G401.6 (cell line): ENCODE data around the gene HAAO.

ENCODE experiments used
- FAIRE-seq: peaks from 2 replicates; lab custom pipeline; 2012; peaks lifted over from hg19 to GRCh38; lab: Jason Lieb, UNC

HAAO gene

GRCh38 chr2:42792087-42792582 is 248 bp downstream of the HAAO start:
- no peak for FAIRE-seq

- FAIRE-seq: no peak
These were observed 777 bp downstream of the HAAO start for GRCh38 chr2:42791606-42792005.

- FAIRE-seq: no peak
These were observed 2.6 kb downstream of the HAAO start for GRCh38 chr2:42789751-42790150.

GRCh38 chr2:42788882-42789281 is 3.5 kb downstream of the HAAO start:
- no peak for FAIRE-seq

- no peak for FAIRE-seq
These were observed 3.9 kb downstream of the HAAO start for GRCh38 chr2:42788478-42788793.

GRCh38 chr2:42787788-42788477 is 4.5 kb downstream of the HAAO start:
- no peak for FAIRE-seq

GRCh38 chr2:42787424-42787787 is 5.0 kb downstream of the HAAO start:
- FAIRE-seq: no peak

GRCh38 chr2:42786561-42787345 is 5.6 kb downstream of the HAAO start:
- no peak for FAIRE-seq

GRCh38 chr2:42784204-42784880 is 8.0 kb downstream of the HAAO start:
- no peak for FAIRE-seq

- FAIRE-seq: no peak
These were observed 8.9 kb downstream of the HAAO start for GRCh38 chr2:42783511-42783910.

GRCh38 chr2:42781181-42781580 is 11.2 kb downstream of the HAAO start:
- FAIRE-seq: no peak

GRCh38 chr2:42777883-42778805 is 14.2 kb downstream of the HAAO start:
- no peak for FAIRE-seq

- FAIRE-seq: no peak
These were observed 16.6 kb downstream of the HAAO start for GRCh38 chr2:42775810-42776209.

GRCh38 chr2:42775186-42775585 is 17.2 kb downstream of the HAAO start:
- FAIRE-seq: no peak

- no peak for FAIRE-seq
These were observed 20.7 kb downstream of the HAAO start for GRCh38 chr2:42771546-42772153.

GRCh38 chr2:42770288-42771131 is 21.9 kb downstream of the HAAO start:
- no peak for FAIRE-seq

GRCh38 chr2:42769583-42770287 is 22.6 kb downstream of the HAAO start:
- FAIRE-seq: no peak

GRCh38 chr2:42768706-42769256 is 23.6 kb downstream of the HAAO start:
- FAIRE-seq: no peak

- no peak for FAIRE-seq
These were observed 24.3 kb downstream of the HAAO start for GRCh38 chr2:42767899-42768705.
